Activated CD4-positive, alpha-beta T cell treated with anti-CD3 and anti-CD28 coated beads, Interleukin-10, Interleukin-2, amounts not matched to agents 100 ng/mL and 50 ng/mL, durations not matched to agents 16 hours and 8 hours (primary cell): ENCODE measurements around the gene LYPLAL1.

Experiments
- DNase-seq: peaks from one replicate; pipeline ENCODE4 v3.0.0-alpha.2; 2020

Gene LYPLAL1

GRCh38 chr1:219173758-219174459 is at the start of gene LYPLAL1:
TSS of gene LYPLAL1 (plus strand) at chr1:219173878. CDS start at chr1:219173891, 13 bp downstream.
- DNase-seq: peak; percentile 94

DNA sequence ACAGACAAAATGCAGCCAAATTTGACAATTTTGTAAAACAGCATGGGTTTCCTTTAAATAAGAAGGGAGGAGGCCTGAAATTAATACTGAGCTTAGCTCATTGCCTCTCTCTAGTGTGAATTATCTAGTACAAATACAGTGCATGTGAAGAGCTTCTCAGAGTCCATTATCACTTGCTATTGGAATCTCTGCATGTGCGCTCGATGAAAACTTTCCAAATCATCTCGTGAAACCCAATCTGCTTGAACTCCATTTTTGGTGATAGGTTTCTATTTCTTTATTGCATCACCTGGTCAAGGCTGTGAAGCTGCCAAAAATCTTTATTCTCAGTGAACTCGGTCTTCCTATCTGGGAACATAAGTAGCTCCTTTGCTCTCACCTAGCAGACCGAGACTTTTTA is 49.5 kb upstream of the LYPLAL1 start:
- DNase-seq: no peak

DNA sequence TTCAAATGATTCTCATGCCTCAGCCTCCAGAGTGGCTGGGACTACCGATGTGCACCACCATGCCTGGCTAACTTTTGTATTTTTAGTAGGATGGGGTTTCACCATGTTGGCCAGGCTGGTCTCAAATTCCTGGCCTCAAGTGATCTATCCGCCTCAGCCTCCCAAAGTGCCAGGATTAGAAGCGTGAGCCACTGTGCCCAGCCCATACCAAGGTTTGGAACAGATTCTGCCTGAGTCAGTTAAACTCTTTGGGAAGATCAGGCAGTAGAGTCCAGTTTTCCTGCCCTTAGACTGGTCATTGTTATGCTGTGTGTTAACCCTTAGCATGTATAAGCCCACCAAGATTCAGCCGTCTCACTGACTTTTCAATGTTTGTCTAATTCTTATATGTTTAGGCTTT is 48.3 kb upstream of the LYPLAL1 start:
- DNase-seq: no peak

DNA sequence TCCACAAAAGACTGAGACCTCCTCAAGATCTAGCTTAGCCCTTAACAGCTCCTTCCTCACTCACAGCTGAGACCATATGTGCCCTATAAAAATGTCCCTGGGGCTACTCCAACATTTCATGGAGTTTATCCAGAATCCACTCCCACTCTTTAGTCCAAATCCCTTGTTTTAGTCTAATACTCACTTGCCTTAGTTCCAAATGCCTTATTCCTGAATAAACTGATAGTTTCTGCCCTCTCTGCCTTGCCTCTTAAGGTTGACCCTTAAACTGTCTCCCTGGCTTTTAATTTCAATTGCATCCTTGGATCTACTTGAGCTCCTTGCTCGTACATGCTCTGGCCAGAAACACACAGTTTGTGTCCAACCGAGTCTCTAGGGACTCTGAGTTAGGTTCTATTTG is 47.3 kb upstream of the LYPLAL1 start:
- DNase-seq: no peak

DNA sequence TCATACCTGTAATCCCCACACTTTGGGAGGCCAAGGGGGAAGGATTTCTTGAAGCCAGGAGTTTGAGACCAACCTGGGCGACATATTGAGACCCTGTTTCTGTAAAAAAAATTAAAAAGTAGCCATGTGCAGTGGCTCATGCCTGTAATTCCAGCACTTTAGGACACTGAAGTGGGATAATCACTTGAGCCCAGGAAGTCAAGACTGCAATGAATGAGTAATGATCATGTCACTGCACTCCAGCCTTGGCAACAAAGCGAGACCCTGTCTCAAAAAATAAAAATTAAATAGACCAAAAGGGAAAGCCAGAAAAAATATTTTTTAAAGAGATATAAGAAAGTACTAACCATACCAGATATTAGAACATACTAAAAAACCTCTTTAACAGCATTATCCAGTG is 44.7 kb upstream of the LYPLAL1 start:
- no peak for DNase-seq

DNA sequence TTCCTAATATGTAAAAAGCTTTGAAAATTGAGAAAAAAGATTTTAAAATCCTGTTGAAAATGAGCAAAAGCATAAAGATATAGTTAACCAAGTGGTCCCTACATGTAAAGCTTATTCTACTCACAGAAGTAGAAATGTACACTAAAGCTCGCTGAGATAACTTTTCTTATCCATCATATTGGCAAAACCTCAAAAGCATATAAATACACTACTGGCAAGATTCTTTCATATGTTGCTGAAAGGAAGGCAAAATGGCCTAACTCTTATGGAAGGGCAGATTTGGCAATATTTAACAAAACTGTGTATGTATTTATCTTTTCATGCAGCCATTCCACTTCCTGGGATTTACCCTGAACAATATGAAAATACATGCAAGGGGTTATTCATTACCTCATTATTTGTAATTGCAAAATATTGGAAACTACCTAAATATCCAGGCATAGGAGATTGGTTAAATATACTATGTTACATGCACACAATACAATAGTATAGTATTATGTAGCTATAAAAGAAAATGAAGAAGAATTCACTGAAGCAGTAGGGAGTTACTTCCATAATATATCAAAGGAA is 43.2 kb upstream of the LYPLAL1 start:
- DNase-seq: no peak

DNA sequence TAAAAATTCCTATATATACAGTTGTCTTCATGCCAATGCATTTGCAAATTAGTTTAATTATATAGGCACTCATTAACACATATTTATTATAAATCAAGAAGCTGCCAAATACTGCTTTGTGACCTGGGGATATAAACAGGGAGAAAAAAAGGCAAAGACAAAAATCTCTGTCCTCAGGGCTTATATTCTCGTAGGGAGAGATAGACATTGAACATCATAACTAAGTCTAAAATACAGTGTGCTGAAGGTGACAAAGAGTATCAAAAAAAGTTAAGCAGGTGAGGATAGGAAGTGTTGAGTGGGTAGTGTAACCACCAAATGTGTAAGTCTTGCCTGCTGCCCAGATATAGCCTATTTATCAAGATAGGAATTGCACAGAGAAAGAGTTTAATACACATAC is 40.7 kb upstream of the LYPLAL1 start:
- no peak for DNase-seq

GRCh38 chr1:219138747-219139146 is 34.9 kb upstream of the LYPLAL1 start:
- no peak for DNase-seq

- DNase-seq: no peak
Measured at GRCh38 chr1:219140303-219140877, 33.3 kb upstream of the LYPLAL1 start.

DNA sequence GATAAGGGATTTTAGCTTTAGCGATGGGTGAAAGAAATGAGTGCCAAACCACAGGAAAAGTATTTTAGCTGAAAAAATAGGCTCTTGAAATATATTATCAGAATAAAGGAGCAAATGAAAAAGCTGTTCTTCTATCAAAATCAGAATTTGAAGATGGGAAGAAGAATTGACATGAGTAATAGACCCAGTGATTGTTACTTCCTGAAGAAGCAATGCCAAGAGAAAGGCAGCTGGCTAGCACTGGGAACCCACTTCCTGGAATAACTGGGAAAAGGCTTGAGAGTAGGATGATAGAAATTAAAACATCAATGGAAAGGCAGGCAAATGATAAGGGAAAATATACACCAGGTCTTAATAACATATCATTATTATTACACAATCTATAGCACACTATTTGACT is 29.9 kb upstream of the LYPLAL1 start:
- DNase-seq: no peak

DNA sequence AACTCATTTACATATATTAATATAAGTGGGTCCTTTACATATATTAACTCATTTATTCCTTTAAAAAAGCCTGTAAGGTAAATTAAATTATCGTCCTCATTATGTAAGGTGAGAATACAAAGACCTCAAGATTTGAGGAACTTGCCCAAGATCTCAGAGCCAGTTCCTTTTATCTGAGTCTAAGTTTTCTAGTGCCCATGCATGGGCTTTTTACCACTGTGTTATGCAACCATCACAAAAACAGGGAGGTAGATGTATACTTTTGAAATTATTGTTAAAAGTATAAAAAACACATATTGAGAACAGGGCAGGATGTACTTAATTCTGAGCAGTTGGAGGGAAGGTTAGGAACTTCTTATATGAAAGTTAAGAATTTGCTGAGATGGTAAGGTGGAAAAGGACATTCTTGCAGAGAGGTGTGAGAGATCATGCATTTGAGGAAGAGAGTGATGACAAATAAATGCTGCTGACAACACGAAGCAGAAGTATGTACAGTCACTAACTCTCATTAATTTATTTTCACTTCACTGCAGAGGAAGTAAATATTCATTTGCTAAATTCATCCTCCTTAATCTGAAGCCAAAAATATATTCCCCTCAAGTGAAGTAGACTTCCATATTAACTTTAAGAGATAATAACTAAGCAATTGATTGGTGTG is 28.9 kb upstream of the LYPLAL1 start:
- no peak for DNase-seq

DNA sequence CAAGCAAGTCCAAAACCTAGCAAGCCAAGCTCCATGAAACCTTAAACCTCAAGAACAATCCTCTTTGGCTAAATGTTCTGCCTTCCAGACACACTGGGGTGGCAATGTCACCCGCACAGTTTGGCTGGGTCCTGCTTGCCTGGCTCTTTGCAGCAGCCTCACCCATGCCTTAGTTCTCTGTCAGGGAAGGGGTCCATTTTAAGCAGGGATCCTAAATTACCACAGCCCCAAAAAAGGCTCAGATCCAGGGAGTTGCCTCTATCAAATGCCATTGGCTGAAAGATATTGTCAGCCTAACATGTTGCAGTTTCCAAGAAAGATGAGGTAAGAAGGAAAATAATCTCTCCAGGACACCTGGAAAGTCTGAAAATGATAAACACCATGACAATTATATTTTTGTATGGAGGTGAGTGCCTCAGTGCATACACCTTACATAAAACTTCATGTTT is 26.1 kb upstream of the LYPLAL1 start:
- no peak for DNase-seq

DNA sequence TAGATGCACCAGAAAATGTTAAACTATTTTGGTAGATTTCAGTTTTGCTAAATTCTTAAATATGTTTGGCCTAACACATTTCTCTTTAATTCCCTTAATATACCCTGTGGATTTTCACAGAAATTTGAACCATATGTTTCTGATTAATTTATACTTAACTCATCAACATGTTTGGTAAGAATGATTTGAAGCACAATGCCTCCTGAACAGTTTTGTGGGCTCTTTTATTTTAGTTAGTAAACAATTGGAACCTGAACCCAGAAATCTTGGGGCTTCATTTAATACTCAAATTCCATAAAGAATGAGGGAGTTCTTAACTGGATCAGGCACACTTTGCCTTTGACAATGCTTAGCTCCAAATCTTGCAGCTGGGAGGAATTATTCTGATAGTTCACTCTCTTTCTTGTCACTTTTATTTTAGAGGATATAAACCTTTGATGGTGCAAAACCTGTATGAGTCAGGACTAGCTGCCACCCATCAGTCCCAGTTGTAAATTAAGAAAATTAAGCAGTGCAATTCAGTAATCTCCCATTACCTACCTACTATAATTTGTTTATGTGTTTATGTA is 24.6 kb upstream of the LYPLAL1 start:
- no peak for DNase-seq

DNA sequence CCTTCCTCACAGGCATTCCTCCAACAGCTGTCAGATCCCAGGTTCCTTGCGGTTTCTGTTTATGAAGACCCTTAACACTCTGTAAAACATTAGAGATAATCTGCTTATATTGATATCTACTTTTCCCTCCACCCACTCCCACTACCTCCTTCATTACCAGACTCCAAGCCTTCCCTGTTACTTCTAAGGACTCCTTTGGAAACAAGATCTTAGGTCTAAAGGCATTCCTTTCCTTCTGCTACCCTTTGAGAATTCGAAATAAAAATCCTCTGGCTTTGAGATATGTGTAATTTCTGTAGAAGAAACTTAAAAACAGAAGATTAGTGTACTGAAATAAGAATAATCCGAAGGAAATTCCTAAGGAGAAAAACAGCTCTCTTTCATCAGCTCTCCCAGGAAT is 23.7 kb upstream of the LYPLAL1 start:
- DNase-seq: no peak

DNA sequence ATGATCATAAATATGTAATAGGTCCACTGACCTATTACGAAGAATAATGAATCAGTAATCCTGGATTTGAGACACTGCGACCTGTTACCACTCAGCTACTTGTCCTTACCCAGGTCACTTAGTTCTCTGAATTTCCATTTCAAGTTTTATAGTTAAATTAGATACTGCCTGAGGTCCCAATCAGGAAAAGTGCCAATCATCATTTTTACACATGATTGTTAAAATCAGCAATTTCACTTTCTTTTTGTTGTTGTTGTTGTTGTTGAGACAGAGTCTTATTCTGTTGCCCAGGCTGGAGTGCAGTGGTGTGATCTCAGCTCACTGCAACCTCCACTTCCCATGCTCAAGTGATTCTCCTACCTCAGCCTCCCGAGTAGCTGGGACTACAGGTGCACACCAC is 22.8 kb upstream of the LYPLAL1 start:
- no peak for DNase-seq

DNA sequence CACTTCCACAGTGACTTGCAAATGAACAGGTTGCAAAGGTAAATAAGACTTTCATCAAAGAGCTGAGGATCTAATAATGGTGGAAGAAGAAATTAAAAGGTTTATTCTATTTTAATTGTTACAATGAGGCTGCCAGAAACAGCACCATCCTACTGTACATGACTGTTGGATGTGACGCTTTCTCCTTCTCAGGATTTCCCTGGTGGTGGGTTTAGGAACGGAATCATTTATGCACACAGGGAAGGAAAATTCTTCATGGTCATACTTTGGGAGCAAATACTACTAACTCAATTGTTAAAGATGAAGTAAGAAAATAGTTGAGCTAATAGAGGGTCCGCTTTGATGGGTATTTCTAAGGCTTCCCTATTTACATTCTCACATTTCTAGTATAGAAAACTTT is 22.2 kb upstream of the LYPLAL1 start:
- DNase-seq: no peak

- no peak for DNase-seq
Measured at GRCh38 chr1:219152751-219153150, 20.9 kb upstream of the LYPLAL1 start.

GRCh38 chr1:219153723-219154122 is 20.0 kb upstream of the LYPLAL1 start:
- DNase-seq: no peak

GRCh38 chr1:219155135-219155534 is 18.5 kb upstream of the LYPLAL1 start:
- no peak for DNase-seq

- no peak for DNase-seq
Measured at GRCh38 chr1:219159946-219160645, 13.6 kb upstream of the LYPLAL1 start.

- no peak for DNase-seq
Measured at GRCh38 chr1:219160967-219161366, 12.7 kb upstream of the LYPLAL1 start.

DNA sequence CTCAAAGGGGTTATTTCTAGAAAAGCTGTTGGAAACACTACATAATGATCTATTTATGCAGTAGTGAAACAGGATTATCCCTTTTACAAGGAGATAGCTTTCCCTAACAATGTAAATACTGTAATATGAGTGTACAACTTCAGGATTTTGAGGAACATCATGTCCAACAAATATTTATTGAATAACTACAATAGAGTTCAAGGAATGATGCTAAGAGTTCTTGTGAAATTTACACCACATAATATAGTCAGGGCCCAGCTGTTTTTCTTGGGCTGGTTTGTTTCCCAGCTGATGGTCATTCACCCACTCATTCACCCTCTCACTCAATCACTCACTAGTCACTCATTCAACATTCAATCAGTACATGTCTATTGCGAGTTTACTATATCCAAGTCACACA is 12.3 kb upstream of the LYPLAL1 start:
- DNase-seq: no peak

- no peak for DNase-seq
Measured at GRCh38 chr1:219163401-219163954, 10.2 kb upstream of the LYPLAL1 start.
